OCI-LY7 (cell line): ENCODE data around the gene FAM47E. TPM values are rescaled to one million over a fixed set of nuclear protein-coding genes. Genes with fewer than 3 reads are reported as not detected.

Source experiments
- BruUV-seq: library from RNA; stranded (reverse); fragments of 400-500 nt; replicated peaks from 2 replicates; lab custom pipeline; 2021; lab: Mats Ljungman, UMichigan
- CTCF ChIA-PET: fragments of 300-600 bp; sonication (Branson Sonifier 250); formaldehyde crosslinking; loops from one replicate; lab custom pipeline; 2022; ENCODE audit warnings: antibody characterized with exemption; ENCODE audit not compliant: unreplicated experiment; lab: Charles Lee
- POLR2A ChIA-PET: fragments of 300-600 bp; sonication (Branson Sonifier 250); formaldehyde crosslinking; loops from one replicate; lab custom pipeline; 2022; ENCODE audit warnings: antibody characterized with exemption; lab: Charles Lee
- DNase-seq: peaks from one replicate; pipeline ENCODE4 v3.0.0-alpha.2; 2015; ENCODE audit warnings: low spot score
- H2AFZ ChIP-seq: fragments of 200-600 bp; sonication (generic), shearing (Covaris generic); 2 replicates; pipeline ENCODE4 v1.6.1; 2014; ENCODE audit warnings: mild to moderate bottlenecking, antibody characterized with exemption, low read length, moderate library complexity
- H3K27ac ChIP-seq: fragments of 200-600 bp; sonication (generic); 2 replicates; pipeline ENCODE4 v1.5.1; 2014; ENCODE audit warnings: mixed run types, low read depth, mild to moderate bottlenecking, moderate library complexity, low read length, inconsistent platforms; ENCODE audit not compliant: poor library complexity, severe bottlenecking
- H3K36me3 ChIP-seq: fragments of 200-600 bp; sonication (generic); 2 replicates; pipeline ENCODE4 v1.6.1; 2014; ENCODE audit warnings: mild to moderate bottlenecking, antibody characterized with exemption, low read length, moderate library complexity, mixed read lengths; ENCODE audit not compliant: insufficient read depth
- H3K4me1 ChIP-seq: fragments of 200-600 bp; sonication (generic); 2 replicates; pipeline ENCODE4 v1.5.1; 2014; ENCODE audit warnings: mild to moderate bottlenecking, low read length; ENCODE audit not compliant: insufficient read depth, poor library complexity, severe bottlenecking
- H3K4me2 ChIP-seq: fragments of 200-600 bp; sonication (generic); 2 replicates; pipeline ENCODE4 v1.6.1; 2014; ENCODE audit warnings: mild to moderate bottlenecking, low read length
- H3K4me3 ChIP-seq: fragments of 200-600 bp; sonication (generic); 2 replicates; pipeline ENCODE4 v1.5.1; 2014; ENCODE audit warnings: mild to moderate bottlenecking, low read depth, low read length; ENCODE audit not compliant: poor library complexity, severe bottlenecking
- H3K79me2 ChIP-seq: fragments of 200-600 bp; sonication (generic); 2 replicates; pipeline ENCODE4 v1.6.1; 2016; ENCODE audit warnings: low read depth, mild to moderate bottlenecking, low read length, moderate library complexity, mixed read lengths; ENCODE audit not compliant: insufficient read depth
- H3K9me2 ChIP-seq: fragments of 200-600 bp; sonication (generic); 2 replicates; pipeline ENCODE4 v1.6.1; 2016; ENCODE audit warnings: mild to moderate bottlenecking, low read length, mixed read lengths; ENCODE audit not compliant: insufficient read depth
- H3K9me3 ChIP-seq: fragments of 200-600 bp; sonication (generic); 2 replicates; pipeline ENCODE4 v1.6.1; 2014; ENCODE audit warnings: mild to moderate bottlenecking, mixed run types, low read length, mixed read lengths
- H4K20me1 ChIP-seq: fragments of 200-600 bp; sonication (generic); 2 replicates; pipeline ENCODE4 v1.6.1; 2014; ENCODE audit warnings: mild to moderate bottlenecking, antibody characterized with exemption, low read length, moderate library complexity, mixed read lengths; ENCODE audit not compliant: insufficient read depth
- CTCF ChIP-seq: fragments of 200-600 bp; sonication (generic); conservative IDR thresholded peaks from 2 replicates; pipeline ENCODE4 v1.5.1; 2014; ENCODE audit warnings: mild to moderate bottlenecking, antibody characterized with exemption, low read length, moderate library complexity, mixed read lengths
- EZH2phosphoT487 ChIP-seq: fragments of 200-600 bp; sonication (generic); IDR thresholded peaks from 2 replicates; pipeline ENCODE4 v1.6.1; 2018; ENCODE audit warnings: low read depth, borderline replicate concordance, mild to moderate bottlenecking, mixed run types, antibody characterized with exemption, low read length, moderate library complexity, mixed read lengths
- intact Hi-C: fragments of 100-400 bp; cut with micrococcal nuclease; formaldehyde crosslinking; loops from one replicate; pipeline ENCODE4 v1.10.0; 2022; ENCODE audit not compliant: unreplicated experiment
- total RNA-seq, 2 experiments: library from RNA; depleted of rRNA in 1 of 2; stranded (reverse); fragments of >200 nt in 1 of 2; shearing (Covaris generic) in 1 of 2; gene quantifications; 2 replicates each; pipeline ENCODE4 v1.2.3, GENCODE V29; 2014 to 2022

FAM47E gene
- total RNA-seq, 2 experiments from 2014 or later, result not detected

- Histone ChIP-seq H3K4me3 (no peak overlapping the region), H4K20me1 (no peaks in the 10 kb centered on the region), H3K4me2 (no peak overlapping the region), H3K9me2 (no peaks in the 10 kb centered on the region), H3K36me3 (no peaks in the 10 kb centered on the region), H3K9me3 (no peaks in the 10 kb centered on the region), H2AFZ (no peak overlapping the region), H3K27ac (no peak overlapping the region), H3K4me1 (no peaks in the 10 kb centered on the region), H3K79me2 (no peaks in the 10 kb centered on the region)
- TF ChIP-seq EZH2phosphoT487 (no peak), CTCF (no peak)
- POLR2A ChIA-PET, result no interaction called here
- CTCF ChIA-PET, result no interaction called here
- no TSS peak for BruUV-seq
- intact Hi-C loops, result no loop called here
- DNase-seq, result no peak
Observed at GRCh38 chr4:76246852-76247251, 4.7 kb upstream of the FAM47E start.

GRCh38 chr4:76250962-76251361 is 559 bp upstream of the FAM47E start:
- H3K36me3 ChIP-seq, result no peaks in the 10 kb centered on the region
- H3K9me2 ChIP-seq, result no peaks in the 10 kb centered on the region
- ChIA-PET POLR2A (no interaction called here), CTCF (no interaction called here)
- H3K4me1 ChIP-seq, result no peaks in the 10 kb centered on the region
- H3K9me3 ChIP-seq, result no peaks in the 10 kb centered on the region
- H3K27ac ChIP-seq, result no peak overlapping the region
- H3K79me2 ChIP-seq, result no peaks in the 10 kb centered on the region
- no peak overlapping the region for H3K4me3 ChIP-seq
- BruUV-seq, result no TSS peak
- no peak overlapping the region for H3K4me2 ChIP-seq
- H2AFZ ChIP-seq, result no peak overlapping the region
- intact Hi-C loops, result no loop called here
- no peaks in the 10 kb centered on the region for H4K20me1 ChIP-seq
- TF ChIP-seq CTCF (no peak), EZH2phosphoT487 (no peak)
- DNase-seq, result no peak

- no peaks in the 10 kb centered on the region for H3K9me2 ChIP-seq
- no peaks in the 10 kb centered on the region for H4K20me1 ChIP-seq
- BruUV-seq, result no TSS peak
- ChIA-PET CTCF (no interaction called here), POLR2A (interaction anchor here (0.6 kb wide), 2 partner anchors 83 to 648 kb away, joined by 3 read pairs; no protein-coding TSS in a partner anchor)
- TF ChIP-seq CTCF, result no peak
- TF ChIP-seq EZH2phosphoT487, result no peak
- H3K4me2 ChIP-seq, result no peak overlapping the region
- no peaks in the 10 kb centered on the region for H3K9me3 ChIP-seq
- intact Hi-C loops, result no loop called here
- H3K79me2 ChIP-seq, result no peaks in the 10 kb centered on the region
- no peak overlapping the region for H3K27ac ChIP-seq
- H2AFZ ChIP-seq, result no peak overlapping the region
- H3K36me3 ChIP-seq, result no peaks in the 10 kb centered on the region
- no peaks in the 10 kb centered on the region for H3K4me1 ChIP-seq
- DNase-seq, result no peak
- no peak overlapping the region for H3K4me3 ChIP-seq
Observed at GRCh38 chr4:76252271-76252653, 741 bp downstream of the FAM47E start.
